HG03045 (cell line): Measurements from ENCODE around the gene NR4A1.
A peak's percentile ranks its signal among the peaks of the same experiment; 100 is the strongest.

ENCODE experiments used
- ATAC-seq: cut with Tn5 transposase; IDR thresholded peaks from one replicate; pipeline ENCODE4 v1.9.1; 2021; ENCODE audit warnings: mild to moderate bottlenecking, moderate library complexity; ENCODE audit not compliant: unreplicated experiment

The NR4A1 gene

DNA sequence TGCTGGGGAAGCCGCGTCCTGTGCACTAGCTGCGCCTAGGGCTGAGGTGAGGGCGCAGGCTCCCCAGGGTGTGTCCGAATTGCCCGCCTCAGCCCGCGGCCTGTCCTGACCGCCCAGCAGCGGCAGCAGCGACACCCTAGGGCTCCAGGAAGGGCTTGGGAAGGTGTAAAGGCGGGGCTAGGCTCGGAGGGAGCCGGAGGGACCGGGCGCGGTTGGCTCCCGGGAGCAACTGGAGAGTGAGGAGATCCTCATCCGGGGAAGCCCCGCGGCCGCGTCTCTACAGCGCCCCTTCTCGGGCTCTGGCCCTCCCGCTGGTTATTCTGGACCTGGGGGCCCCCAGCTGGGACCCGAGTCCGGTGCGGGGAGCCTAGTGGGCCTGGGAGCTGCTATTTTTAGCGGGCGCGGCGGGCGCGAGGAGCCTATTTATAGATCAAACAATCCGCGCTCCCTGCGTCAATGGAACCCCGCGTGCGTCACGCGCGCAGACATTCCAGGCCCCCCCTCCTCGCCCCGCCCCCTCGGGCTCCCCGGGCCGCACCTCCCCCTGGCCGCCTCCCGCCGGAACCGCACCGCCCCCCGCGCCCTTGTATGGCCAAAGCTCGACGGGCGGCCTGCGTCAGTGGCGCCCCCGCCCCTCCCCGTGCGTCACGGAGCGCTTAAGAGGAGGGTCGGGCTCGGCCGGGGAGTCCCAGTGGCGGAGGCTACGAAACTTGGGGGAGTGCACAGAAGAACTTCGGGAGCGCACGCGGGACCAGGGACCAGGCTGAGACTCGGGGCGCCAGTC lies at the start of gene NR4A1:
TSS of gene NR4A1 (plus strand) at position 685 of the 784 bp plus-strand sequence. CDS start 2,887 bp downstream, outside the sequence.
- ATAC-seq = peak; percentile 84

DNA sequence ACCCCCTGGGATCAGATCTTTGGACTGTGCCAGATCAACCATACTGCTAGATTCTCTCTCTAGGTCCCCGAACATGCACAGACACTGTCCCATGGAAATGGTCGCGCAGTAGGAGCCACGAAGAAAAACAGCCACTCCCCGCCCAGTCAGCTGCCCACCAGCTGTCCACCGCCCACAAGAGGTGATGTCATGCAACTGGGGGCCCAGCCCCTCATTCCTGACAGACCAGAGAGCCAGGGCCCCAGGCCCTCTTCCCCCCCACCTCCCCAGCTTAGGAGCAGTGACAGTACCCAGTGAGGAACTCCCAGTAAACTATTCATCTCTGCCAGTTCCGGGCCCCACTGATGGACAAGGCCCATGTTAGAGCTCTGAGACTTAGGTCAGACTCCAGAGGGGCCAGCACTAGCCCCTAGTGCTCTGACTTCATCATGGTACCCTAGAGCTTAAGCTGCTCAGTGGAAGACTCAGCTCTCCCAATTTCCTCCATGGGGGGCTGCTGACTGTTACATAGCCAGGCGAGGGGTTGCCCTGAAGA lies 48.2 kb upstream of the NR4A1 start:
- ATAC-seq = no peak

DNA sequence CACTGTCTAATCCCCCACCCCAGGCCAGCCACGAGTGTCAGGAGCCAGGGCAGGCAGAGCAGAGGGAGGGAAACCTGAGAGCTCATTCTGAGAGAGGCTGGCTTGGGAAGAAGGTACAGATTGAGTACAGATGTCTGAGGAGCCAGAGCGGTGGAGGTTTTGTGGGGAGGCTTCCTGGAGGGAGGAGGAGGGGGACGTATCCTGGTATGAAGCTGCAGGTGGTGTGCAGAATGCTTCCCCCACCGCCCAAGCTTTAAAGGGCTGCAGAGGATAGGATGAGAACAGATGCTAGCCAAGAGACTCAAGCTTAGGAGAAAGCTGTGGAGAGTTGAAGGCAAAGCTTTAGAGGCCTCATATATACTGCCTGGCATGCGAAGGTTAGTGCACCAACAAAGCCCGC lies 47.7 kb upstream of the NR4A1 start:
- no peak for ATAC-seq

DNA sequence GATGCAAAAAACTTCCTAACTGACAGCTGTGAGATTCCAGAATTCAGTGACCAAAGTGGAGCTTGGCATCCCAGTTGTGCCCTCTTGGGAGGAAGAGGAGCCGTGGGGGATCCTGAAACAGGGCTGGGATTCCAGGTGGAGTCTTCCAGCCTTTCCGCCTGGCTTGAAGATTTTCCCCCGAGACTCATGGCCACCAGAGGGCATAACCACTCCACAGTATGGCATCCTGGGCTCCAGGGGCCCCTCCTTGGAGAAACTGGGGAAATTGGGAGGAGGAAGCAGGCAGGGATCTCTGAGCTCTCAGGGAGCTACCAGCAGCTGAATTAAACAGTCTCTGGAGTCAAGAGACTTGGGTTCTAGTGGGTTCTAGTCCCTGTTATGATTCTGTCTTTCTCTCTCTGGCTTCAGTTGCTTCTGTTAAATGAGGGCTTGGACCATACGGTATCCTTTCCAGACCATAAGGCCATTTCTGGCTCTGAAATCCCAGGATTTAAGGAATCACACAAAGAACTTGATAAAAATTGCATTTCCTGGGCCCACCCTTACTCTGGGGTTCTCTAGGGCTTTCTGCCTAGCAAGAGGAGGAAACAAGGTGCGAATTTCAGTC lies 47.1 kb upstream of the NR4A1 start:
- no peak for ATAC-seq

DNA sequence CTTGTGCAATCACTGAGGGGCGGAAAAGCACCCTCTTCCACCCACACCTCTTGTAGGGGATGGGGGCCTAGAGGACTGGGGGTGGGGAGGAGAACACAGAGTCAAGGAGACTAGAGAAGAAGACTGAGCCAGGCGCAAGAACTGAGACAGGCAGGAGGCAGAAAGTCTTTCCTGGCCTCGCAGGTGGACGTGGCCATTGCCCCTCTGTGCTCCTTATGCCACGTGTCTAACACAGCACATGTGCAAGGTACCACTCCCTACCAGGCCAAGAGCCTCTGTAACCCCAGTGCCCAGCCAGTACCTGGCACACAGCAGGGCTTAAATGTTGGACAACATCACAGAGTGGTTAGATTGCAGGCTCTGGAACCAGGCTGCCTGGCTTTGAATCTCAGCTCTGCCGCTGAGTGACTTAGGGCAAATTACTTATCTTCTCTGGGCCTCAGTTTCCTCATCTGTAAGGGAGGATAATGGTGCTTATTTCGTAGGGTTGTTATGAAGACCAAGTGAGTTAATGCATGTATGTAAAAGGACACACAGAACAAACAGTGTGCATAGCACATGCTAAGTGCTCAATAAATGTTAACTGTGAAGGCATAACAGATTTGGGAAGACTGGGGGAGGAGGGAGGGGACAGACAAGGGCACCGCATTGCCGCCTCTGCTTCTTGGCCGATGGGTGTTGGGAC lies 45.9 kb upstream of the NR4A1 start:
- no peak for ATAC-seq

DNA sequence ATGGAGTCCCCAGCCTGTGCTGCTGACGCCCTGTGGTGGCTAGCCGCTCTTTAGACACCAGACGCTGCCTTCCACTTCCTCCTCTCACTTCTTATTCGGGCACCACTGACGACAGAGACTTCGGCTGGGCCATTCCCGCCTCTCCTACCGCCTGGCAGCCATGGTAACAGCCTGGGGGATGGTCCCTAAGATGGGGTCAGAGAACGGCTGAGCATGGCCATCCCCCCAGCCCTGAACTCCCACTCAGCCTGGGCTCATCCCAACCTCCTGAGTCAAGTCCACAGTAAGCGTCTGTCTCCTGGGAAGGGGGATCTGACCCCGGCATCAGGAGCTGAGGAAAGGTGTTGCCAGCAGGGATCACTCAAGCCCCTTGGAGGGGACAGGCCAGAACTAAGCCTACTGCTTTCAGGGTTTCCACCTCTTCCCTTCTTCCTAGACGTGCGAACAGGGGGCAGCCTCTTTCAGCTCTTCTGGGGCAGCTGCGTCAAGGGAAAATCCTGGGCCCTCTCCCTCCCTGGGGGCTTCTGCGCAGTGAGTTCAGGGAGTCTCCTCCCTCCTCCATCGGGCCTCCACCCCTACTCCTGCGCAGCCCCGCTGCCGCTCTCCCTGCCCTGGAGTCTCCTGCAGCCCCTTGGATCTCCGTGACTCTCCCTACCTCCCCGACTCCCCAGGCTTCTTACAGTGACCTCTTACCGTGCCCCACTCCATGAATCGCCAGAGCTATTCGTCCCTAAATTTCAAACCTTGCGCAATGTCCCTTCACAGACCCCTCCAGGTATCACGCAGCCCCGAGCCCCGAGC lies 45.1 kb upstream of the NR4A1 start:
- peak; percentile 62 for ATAC-seq

DNA sequence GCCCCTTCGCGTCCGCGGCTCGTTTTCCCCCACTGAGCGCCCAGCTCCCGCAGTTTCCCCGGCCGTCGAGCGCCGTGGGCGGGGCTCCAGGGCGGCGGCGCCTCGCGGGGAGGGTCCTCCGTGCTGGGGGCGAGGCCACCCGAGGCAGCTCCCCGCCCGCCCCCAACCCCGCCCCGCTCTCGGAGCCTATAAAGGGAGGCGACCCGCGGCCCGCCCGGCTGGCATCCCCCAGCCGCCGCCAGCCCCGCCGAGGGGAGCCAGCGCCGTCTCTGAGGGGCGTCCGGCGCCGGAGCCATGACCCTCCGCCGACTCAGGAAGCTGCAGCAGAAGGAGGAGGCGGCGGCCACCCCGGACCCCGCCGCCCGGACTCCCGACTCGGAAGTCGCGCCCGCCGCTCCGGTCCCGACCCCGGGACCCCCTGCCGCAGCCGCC lies 44.5 kb upstream of the NR4A1 start, which contains the start of gene TAMALIN:
TSS of gene TAMALIN (plus strand) at position 221 of the 432 bp plus-strand sequence. CDS start at position 295, 74 bp downstream.
- peak; percentile 31 for ATAC-seq

DNA sequence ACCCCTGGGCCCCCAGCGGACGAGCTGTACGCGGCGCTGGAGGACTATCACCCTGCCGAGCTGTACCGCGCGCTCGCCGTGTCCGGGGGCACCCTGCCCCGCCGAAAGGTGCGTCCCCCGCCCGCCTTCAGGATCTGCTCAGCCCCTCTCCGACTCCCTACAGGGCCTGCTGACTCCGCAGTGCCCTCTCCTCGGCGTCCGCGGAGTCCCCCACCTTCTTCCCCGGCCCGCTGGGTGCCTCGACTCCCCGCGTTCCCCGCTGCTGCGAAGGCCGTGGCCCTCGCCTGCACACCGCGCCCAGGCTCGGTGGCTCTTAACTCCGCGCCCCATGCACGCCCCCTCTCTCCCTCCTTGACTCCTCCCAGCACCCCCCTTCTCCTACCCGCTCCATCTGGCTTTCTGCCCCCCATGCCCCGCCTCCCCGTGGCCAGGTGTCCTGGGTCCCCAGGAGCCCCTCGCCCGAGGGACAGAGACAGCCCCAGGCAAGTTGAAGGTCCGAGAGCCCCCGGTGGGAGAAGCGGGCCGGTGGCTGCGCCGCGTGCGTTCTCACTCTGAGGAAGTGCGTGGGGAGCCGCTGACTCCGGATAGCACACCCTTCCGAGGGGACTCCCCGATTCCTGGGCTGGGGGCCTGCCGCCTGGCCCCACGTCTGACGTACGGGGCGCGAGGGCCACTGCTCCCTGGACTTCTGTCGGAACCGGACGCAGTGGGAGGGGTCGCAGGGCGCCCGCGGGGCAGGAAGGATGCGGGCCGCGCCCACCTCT lies 43.9 kb upstream of the NR4A1 start:
- no peak for ATAC-seq

DNA sequence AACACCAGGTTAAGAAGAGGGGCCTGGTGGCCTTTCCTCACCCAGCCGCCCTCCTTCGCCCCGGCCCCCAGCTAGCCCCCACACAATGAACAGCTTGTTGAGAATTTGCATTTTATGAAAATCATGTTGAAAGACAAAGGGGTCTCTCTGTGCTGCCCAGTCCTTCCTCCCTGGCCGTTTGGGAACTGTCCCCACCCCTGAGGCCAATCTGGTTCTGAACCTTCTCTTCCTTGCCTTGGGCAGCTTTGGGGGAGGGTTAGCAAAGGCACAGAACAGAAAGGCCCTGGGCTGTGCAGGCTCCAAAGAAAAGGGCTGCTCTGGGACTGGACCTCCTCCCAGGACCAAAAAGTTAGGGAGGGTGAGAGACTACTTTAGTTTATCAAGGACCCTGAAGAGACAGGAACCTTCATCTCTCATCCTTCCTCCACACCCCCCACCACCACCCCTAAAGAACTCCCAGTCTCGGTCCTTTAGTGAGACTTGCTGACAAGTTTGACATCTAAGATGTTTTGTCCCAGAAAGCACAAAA lies 43.2 kb upstream of the NR4A1 start:
- ATAC-seq = no peak

DNA sequence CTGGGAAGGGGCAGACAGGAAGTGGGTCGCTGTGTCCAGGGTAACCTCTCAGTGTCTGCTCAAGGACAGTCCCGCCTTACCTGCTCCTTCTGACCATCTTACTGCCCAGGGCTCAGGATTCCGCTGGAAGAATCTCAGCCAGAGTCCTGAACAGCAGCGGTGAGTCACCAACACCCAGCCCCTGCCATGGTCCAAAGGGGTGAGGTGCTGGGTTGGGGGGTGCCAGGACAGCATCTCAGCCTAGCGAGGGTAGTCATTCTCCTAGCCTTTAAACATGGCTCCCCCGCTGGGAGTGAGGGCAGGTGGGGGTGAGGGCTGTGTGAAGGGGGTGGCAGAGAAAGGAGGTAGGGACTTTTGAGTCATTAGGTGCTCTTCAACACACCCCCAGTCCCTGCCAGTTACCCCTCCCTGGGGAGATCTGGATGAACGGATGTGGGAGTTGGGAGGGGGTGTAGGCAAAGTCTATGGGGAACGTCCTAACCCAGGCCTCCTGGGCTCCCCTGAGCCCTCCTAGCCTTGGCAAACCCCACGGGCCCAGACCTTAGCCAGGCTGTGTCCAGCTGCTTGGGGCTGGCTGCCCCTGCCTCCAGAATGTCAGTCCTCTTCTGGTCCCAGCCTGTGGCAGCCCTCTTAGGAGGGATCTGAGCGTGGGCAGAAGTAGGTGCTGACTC lies 42.0 kb upstream of the NR4A1 start:
- no peak for ATAC-seq

DNA sequence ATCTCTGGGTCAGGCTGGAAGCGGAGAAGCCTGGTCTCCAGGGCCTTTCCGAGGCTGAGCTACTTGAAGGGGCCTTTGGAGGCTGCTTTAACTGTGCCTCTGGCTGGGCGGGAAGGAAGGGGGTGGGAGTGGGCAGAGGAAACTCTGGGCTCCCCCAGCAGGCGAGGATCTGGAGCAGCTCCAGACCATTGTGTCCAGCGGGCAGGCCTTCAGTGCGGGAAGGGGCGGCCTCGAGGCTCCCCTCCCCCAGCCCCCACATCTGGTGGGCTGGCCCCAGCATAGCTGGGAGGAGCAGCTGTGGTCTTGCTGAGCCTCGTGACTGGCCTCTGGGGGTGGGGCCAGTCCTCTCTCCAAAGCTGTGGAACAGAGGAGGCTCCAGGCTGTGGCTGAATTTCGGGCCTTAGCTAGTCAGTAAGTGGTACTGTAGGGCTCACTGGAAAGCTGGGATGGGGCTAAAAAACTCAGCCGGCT lies 41.1 kb upstream of the NR4A1 start:
- no peak for ATAC-seq

DNA sequence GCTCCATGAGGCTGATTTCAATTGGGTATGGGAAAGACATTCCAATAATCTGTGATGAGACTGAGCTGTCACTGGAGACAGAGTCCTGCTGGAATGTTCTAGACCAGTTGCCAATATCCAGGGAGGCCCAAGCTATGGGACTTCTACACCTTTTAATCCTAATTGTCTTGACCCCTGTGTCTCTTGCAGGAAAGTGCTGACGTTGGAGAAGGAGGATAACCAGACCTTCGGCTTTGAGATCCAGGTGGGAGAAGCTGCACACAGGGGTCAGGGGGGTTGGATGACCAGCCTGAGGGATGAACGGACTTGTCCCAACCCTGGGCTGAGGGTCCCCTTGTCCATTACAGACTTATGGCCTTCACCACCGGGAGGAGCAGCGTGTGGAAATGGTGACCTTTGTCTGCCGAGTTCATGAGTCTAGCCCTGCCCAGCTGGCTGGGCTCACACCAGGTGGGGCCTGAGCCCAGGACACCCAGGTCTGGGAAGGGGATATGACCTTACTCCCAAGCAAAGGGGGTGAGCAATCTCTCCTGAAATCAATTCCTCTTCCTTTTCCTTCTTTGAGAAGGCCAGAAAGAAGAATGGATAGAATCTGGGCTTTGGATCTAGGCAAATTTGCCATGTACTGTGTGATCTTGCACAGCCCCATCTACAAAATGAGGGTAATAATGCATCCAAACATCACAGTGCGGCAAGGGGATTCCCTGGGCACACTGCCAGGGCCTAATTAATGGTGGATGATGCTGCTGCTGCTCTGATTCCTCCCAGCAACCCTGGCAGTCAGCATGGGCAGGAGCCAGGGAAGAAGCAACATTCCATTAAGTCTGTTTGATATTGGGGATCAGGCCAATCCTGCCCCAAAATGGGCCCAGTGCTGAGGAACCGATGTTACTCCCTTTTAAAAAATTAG lies 40.3 kb upstream of the NR4A1 start:
- no peak for ATAC-seq

DNA sequence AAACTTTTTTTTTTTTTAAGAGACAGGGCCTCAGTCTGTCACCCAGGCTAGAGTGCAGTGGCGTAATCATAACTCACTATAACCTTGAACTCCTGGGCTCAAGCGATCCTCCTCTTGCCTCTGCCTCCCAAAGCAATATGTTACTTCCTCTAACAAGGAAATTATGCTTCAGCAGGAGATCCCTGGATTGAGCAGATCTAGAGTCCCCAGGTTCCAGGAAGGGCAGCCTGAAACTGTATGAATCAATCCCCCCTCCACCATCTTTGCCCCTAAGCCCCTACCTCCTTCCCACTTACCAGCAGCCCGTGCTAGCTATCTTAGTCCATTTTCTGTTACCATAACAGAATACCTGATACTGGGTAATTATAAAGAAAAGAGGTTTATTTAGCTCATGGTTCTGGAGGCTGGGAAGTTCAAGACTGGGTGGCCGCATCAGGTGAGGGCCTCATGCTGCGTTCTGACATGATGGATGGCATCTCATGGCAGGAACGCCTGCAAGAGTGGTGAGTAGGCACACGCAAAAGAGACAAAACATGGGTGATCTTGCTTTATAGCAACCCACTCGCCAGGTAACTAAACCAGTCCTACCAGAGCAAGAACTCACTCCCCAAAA lies 39.5 kb upstream of the NR4A1 start:
- no peak for ATAC-seq

DNA sequence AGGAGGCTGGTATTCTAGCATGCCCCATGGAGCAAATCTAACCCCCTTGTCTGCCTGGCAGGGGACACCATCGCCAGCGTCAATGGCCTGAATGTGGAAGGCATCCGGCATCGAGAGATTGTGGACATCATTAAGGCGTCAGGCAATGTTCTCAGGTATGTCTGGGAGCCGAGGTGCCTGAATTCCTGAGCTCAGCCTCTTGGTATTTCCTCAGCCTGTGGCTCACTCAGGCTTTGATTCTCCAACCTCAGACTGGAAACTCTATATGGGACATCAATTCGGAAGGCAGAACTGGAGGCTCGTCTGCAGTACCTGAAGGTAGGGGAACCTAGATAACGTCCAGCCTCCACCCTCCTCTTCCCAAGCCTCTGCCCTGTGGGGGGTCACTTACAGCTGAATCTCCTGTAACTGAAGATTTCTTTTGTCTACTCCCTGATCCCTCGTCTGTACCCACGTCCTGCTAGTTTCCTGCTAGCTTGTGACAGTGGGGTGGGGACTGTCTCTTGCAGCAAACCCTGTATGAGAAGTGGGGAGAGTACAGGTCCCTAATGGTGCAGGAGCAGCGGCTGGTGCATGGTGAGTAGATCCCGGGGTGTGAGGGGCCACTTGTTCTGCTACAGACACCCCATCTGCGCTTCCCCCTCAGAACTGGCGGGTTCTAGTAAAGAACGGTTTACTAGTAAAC lies 37.5 kb upstream of the NR4A1 start:
- ATAC-seq = no peak

DNA sequence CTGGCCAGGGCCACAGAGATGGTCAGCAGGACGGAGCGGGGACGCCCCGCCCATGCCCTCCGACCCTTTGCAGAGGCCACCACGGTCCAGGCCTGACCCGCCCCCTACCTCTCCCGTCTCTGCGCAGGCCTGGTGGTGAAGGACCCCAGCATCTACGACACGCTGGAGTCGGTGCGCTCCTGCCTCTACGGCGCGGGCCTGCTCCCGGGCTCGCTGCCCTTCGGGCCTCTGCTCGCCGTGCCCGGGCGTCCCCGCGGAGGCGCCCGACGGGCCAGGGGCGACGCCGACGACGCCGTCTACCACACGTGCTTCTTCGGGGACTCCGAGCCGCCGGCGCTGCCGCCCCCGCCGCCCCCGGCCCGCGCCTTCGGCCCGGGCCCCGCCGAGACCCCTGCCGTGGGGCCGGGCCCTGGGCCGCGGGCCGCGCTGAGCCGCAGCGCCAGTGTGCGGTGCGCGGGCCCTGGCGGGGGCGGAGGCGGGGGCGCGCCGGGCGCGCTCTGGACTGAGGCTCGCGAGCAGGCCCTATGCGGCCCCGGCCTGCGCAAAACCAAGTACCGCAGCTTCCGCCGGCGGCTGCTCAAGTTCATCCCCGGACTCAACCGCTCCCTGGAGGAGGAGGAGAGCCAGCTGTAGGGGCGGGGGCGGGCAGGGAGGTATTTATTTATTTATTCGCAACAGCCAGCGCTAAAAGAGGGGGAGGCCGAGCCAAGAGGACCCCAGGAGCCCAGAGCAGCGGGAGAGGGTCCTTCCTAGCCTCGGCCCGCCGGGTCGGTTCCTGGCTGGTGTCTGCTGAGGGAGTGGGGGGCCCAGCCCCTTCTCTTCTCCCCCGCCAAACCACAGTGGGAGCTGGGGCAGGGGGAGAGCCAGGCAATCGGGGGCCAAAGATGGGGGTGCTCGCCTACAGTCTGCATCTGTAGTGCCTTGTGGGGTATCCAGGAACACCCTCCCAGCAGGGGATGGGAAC lies 36.4 kb upstream of the NR4A1 start:
- ATAC-seq = no peak

DNA sequence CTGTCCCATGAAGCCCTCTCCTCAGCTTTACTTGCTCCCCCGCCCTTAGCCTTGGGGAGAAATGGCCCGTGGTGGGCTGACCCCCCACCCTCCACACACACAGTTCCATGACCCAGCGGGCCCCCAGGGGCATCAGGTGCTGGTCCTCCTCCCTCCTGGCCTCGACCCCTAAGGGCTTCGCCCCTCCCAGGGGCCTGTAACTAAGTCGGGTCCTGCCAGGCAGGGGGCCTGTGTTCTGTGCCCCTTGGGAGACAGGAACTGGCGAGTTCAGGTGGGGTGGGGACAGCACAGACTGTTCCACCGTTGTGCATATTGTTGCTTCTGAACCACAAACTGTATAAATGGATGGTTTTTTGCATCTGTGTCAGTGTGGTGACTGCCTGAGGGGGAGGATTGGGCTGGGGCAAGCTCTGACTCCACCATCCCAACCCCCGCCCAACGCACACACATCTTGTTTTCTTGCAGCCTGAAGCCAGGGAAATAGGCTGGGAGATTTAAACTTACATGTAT lies 35.7 kb upstream of the NR4A1 start:
- no peak for ATAC-seq
